8988T (cell line): ENCODE results near the gene TRERF1.
"Not testable (repeated sequence)": the region's sequence is repeated elsewhere in the genome, so short reads cannot be mapped to it uniquely, and the experiment has no call there.

ENCODE experiments used
- DNase-seq: peaks from one replicate; pipeline ENCODE4 v3.0.0; 2011

TRERF1 gene

DNA sequence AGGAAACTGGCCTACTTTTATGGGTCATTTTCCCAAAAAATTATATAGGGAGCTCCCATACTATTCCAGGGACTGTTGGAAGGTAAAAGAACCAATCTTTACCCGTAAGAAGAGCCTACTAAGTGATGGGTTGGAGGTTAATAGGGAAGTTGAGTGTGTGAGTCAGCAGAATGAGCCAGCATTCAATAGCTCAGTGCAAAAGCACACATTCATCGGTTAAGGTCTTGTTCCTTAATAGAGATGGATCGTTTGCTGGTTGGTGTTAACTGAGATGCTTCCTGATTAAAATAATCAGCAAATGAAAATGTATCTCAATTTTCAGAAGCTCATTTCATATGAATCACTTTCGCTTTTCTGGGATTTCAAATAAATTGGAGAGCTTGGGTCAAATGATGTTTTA lies 118.8 kb downstream of the TRERF1 start:
- DNase-seq = no peak

DNA sequence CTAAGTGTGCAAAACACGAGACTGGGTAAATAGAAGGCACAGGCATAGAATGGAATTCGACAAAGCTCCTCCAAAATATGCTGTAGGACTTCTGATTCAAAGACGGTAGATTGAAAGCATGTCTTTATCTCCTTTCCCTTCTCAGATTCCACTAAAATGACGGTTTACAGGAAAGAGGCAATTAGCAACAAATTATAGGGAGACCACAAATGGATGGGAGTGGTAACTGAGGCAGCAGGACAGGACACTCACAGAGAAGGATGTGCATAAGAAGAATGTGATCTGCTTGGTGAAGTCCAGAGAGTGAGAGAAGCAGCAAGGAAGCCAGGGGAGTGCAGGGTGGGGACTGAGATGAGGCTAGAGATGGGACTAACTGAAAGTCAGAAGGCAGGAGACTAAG lies 120.7 kb downstream of the TRERF1 start:
- DNase-seq = no peak

DNA sequence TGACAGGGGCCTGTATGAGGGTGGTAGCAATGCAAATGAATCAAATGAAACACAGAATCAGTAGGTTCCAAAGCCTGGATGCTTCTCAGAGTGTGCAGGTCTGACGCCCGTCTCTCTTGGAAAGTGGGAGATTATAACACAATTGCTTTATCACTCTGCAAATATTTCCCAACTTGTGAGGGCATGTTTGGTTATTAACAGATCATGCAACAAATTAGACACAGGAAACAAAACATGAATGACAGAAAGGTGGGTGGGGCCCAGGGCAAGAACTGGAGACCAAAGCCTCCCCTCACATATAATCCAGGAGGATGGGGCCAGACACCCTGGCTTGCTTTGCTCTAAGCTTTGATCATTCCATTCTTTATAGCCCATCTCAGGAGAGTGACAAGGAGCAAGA lies 125.5 kb downstream of the TRERF1 start:
- DNase-seq = no peak

DNA sequence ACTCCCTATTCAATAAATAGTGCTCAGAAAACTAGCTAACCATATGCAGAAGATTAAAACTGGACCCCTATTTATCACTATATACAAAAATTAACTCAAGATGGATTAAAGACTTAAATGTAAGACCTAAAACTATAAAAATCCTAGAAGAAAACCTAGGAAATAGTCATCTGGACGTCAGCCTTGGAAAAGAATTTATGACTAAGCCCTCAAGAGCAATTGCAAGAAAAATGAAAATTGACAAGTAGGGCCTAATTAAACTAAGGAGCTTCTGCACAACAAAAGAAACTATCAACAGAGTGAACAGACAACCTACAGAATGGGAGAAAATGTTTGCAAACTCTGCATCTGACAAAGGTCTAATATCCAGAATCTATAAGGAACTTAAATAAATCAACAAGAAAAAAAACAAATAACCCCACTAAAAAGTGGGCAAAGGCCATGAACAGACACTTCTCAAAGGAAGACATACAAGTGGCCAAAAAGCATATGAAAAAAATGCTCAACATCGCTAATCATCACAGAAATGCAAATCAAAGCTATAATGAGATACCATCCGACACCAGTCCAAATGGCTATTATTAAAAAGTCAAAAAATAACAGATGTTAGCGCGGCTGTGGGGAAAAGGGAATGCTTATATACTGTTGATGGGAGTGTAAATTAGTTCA lies 126.9 kb downstream of the TRERF1 start:
- not testable (repeated sequence) for DNase-seq

DNA sequence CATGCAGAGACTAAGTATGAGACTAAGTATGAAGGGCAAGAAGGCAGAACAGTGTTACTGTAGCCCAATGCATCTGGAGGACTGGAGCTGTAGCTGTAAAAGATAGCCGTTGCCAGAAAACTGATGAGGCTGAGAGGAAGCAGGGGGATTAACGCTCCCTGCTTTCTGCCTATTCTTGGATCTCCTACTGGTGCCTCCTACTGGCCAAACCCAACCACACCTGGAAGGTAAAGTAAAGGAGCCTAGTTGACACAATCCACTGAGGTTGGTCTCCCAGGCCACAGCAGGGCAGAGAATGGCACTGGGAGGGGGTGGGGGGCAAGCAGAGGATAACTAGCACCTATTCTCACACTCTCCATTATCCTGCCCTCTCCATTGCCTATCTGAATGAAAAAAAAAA lies 129.1 kb downstream of the TRERF1 start:
- no peak for DNase-seq

DNA sequence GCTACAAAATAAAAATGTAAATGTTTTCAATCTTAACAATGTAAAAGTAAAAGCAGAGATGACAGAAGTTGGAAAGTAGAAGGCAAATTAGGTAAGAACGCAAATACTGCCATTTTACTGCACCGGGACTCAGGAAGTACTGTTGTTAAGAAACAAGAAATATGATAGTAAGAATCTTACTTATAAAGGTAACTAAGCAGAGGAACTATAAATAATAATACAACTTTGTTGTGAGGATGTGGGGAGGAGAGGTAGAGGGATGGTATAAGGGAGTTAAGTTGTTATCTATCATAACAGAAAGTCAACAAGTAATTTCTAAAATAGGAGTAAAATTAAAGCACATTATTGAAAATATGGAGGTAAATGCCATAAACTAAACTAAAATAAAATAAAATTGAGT lies 129.8 kb downstream of the TRERF1 start:
- DNase-seq = no peak

DNA sequence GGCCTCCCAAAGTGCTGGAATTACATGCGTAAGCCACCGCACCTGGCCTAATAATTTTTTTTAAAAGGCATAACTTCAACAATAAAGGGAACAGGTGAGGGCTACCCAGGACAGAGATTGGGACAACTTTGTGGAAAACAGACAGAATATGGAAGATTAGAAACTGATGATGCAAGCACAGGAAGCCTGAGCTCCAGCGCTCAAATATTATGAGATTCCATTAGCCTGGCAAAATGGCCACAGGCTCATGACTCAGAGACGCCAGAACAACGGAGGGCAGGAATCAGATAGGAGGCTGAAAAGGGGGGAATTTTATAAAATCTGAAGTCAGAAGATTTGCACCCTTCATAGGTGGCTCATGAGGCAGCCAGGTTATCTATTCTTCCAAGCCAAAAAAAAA lies 131.0 kb downstream of the TRERF1 start:
- no peak for DNase-seq

DNA sequence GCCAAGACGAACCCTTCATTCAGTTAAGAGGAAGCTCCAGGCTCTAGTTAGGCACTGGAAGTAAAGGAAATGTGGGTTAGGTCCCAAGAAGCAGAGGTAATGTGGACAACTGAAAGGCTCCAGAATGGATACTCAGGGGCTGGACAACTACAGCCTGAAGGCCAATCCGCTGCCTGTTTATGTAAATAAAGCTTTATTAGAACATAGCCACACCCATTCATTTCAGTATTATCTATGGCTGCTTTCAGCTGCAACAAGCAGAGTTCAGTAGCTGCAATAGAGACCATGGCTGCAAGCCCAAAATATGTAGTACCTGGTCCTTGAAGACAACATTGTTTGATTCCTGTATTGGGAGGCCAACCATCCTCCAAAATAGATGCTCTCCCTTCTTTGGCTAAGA lies 133.2 kb downstream of the TRERF1 start:
- no peak for DNase-seq

DNA sequence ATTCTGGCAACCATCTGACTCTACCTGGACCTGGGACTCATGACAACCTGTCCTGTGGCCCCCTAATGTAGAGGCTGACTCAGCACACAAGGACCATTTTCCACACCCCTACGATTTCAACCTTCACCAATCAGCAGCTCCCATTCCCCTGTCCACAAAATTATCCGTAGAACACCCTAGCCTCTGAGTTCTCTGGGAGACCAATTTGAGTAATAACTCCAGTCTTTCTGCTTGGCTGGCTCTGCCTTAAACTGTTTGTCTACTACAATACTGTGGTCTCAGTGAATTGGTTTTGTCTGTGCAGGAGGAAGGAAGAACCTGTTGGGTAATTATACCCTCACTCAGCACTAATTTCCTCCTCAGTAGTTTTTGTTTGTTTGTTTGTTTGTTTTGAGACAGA lies 134.7 kb downstream of the TRERF1 start:
- no peak for DNase-seq

DNA sequence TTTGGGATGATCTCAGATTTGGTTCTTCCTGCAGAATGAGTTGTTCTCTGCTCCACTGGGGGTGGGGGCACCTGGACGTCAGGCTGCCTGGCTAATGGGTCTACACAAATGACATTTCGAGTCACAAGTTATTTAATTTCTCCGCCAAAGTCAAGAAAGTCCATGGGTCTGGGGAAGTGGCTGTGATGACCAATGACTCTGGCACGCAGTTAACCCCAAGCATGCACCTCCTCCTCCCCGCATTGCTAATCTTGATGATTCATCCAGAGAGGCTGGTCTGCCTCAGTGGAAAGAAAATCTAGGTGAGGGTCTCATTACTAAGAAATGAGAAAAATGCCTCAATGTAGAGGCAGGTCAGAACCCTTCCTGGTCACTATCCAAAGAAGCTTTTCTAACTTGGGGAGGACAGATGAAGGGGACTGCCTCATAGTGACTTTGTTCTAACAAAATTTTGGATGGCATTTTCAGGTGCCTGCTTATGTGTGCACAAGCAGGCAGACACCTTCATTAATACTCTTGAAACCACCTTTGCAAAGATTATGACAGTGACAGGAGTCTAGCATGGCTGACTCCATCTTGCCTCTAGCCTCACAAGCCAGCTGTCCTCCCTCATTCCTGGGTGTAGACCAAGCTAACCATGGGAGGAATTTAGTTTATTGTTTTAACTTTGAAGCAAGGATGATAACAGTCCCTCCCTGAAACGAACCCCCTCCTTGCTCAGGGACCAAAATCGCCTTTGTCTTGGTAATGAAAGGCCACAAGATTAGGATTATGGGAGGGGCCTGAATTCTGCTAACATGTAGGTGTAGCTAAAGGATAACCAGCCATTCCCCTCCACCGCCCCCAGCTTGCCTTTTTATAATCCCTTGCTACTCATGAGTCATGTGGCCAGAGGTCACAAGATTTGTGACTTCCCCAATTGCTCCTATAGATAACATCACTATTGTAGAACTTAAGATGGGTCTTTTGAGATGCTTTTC lies 135.4 kb downstream of the TRERF1 start:
- peak; percentile 35 for DNase-seq

DNA sequence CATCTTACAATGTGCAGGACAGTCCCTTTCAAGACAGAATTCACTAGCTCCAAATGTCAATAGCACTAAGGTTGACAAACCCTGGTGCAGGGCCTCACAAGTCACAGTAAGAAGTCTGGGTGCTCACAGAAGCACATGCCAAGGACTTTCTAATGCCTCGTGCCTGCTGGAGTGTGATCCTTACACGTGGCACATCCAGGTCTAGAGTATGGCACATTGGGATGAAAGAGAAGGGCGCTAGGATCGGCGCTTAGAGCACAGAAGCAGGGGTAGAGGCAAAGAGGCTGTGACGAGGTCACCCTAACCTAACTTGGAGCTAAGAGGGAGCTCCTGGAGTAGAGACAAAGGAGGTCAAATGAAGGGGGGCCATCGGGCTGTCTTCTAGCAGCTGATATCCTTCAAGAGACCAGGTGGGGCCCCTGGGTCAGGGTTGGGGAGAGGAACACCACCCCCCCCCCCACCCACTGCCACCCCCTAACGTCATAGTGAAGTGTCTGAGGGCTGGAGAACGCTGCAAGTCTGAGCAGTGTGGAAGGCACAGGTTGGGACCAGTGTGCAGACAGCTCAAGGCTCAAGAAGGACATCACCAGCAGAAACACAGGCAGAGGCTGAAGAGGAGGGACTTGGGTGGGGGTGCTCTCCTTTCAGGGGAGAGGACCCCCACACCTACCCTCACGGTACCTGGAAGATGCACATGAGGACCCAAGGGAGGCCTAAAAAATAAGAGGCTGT lies 136.3 kb downstream of the TRERF1 start:
- no peak for DNase-seq

DNA sequence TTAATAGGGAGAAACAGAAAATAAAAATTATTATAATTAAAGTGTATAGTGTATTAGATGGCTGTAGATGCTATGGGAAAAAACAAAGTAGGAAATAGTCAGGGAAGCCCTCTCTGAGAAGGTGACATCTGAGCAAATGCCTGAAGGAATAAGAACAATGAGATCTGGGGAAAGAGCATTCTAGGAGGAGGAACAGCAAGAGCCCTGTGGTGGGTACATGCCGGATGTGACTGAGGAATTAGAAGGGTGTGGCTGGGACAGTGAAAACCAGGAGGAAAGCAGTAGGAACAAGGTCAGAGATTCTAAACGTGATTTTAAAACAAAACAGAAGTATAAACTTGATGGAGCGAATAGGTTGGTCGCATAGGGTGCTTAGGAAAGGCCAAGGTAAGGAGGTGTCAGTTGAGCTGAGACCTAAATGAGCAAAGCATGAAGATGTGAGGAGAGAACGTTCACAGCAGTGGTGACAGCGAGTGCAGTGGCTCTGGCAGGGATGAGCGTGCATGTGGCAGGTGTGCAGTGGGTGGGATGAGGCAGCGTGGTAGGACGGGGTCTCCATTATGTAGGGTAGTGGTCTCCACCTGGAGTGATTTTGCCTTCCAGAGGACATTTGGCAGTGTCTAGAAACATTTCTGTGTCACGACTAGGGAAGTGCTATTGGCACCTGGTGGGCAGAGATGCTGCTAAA lies 137.0 kb downstream of the TRERF1 start:
- no peak for DNase-seq

DNA sequence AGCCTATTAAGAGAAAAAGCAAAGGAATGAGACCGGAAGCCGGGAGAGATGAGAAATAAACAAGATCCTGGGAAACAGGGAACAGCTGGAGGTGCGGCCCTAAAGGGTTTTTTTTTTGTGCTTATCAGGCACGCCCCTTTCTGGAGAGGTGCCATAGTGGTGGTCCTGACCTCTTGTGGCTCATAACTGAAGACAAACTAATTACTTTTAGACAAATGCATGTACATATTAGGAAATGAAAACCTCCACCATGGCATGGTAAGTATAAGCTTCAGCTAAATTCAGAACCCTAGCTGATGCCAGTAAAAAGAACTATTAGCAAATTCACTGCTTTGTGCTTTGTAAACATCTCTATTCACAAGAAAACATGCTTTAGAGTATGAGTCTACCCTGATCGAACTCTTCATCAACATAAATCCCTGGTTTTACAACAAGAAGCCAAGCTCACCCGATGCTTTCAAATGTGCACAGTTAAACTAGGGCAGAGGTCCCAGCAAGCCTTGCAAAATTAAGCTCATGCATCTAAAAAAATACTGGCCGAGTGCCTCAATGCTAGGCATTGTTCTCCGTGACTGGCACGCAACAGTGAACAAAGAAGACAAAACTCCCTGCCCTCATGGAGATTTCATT lies 137.7 kb downstream of the TRERF1 start:
- DNase-seq = no peak

DNA sequence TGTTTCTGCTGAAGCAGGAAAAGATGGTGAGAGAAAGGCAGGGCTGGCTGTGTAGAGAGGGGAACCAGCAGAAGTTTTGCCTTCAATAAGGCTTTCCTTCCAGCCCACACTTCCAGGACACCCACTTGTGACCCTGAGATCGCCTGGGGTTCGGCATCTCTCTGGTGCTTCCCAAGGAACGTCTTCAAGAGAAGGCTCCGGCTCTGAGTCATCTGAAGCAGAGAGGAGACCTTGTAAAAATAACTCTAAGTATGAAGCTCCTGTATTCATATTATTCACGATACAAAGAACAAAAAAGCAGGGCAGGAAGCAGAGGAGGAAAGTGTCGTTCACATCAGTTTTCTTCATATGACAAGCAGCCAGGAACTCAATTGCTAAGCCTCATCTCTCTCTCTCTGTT lies 138.7 kb downstream of the TRERF1 start:
- DNase-seq = no peak

DNA sequence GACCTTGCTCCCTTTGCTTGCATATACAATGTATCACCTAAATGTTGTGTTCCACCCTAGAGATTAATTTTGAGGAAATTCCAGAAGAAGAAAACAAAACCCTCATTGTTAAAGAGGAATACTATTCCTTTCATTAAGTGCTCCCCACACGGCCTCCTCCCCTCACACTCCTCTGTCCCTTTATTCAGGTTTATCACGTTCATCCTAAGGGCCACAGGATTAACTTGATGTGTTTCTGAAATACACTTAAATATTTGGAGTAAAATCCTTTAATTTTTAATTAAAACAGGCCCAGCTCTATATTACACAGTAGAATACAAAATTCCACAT lies 144.6 kb downstream of the TRERF1 start:
- DNase-seq = no peak

DNA sequence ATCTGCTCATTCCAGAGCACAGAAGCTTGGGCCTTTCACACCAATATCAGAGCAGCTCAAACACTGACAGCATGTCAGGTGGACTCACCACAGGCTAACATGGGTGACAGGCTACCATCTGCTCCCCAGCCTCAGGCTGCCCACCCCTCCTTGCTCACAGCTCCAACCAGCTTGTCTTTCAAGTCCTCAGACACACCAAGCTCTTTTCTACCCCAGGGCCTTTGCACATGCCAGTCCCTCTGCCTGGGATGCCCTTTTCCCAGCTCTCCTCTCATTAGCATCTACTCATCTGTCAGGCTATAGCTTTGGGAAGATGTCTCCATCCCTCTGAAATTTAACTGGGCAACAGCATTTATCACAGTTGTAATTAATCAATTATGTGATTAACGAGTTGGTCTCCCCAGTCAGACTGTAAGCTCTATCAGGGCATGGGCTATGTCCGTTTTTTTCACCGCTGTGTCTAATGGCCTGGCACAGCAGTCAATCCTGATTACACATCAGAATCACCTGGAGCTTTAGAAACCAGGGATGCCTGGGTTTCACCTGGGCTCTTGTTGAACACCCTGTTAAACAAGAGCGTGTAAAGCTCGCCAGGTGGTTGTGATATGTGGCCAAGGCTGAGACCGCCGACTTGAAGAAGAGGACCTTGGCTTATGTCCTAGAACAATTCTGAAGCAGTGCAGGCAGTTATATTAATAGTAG lies 145.1 kb downstream of the TRERF1 start:
- no peak for DNase-seq

DNA sequence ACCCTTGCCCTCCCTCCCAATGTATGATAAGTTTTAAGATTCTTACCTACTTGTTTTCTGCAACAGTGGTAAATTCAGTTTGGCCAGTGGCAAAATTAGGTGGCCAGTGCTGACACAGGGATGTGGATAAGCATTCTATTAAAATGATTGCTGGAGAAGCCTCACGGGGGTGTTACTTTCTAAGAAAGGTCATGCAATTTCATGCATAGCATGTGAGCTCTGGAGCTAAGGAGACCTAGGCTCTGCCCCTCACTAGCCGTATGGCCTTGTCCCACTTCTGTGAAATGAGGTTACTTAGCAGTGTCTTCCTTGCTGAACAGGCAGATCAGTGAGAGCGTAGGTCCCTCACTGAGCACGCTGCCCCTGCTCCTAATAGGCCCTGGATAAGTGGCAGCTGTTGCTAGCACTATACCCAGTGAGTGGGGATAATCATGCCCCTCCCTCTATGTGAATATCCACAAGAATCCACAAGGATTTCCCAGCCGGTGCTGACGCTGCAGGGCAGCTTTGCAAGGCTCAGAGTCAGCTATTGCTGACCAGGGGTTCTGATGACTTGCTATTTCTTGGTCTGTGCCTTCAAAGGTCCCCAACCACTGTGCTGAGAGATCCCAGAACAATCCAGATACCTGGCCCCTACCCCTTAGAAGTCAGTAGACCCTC lies 147.5 kb downstream of the TRERF1 start:
- DNase-seq = no peak

DNA sequence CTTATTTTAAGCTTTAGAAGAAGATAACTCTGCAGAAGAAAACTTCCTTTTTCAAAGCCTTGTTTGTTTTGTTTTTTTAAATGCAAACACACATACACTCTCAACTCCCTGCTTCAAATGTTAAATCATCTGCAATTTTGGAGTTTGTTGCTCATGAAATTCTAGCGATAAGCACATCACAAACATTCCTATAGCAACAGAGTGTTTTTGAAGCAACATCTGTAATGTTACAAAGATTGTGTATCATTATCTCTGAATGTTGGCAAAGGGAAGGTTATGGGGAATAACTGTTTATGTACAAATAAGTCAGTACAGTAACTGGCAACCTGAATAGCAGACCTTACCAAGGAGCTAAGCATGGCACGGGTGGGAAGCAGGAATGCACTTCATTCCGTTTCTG lies 149.3 kb downstream of the TRERF1 start:
- no peak for DNase-seq

DNA sequence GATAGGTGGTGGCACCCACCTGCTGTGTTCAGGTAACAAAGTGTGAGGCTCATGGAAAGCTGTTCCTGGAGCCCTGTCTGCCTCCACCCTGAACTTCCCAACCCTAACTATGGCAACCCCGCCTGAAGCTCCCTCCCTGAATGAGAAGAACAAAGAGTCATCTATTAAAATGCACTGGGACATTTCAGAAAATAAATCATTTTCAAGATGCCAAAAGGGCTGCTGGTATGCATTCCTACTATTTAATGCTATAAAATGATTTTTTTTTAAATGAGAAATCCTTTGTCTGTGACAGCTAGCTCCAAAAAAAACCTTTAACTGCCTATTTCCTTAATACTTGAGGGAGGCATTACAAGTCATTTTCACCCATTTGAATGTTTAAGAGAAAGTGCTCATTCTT lies 149.7 kb downstream of the TRERF1 start:
- no peak for DNase-seq

DNA sequence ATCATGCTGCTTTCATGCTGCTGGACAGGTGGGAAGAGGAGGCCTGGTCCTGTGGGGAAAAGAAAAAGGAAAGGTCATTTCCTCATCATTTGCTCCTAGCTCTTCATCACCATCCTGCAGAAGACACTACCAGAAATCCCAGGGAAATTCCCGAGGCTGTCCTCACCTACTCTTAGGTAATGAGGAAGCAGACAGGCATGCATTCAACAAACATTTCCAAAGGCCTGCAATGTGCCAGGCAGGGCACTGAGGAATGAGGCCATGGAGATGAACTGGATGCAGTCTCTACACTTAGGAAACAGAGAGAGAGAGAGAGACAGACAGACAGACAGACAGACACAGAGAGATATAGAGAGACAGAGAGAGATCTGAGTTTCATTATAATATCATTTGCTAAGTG lies 151.0 kb downstream of the TRERF1 start:
- no peak for DNase-seq

DNA sequence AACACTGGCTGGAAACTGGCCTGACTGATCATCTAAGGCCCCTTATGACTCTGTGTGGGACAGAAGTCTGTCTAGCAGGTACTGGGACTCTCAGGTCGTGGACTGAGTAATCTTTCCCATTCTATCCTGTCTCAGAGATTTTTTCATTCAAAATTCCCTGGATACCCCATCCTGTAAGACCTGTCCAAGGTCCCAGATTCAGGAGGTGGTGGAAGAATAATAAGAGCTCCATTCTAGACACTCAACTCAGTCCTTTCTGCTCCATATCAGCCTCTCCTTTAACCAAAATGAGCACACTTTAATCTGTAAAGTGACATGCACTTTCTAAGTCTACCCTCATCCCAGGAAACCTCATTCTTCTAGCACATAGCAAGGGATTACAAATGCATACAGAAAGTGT lies 151.5 kb downstream of the TRERF1 start:
- DNase-seq = no peak

DNA sequence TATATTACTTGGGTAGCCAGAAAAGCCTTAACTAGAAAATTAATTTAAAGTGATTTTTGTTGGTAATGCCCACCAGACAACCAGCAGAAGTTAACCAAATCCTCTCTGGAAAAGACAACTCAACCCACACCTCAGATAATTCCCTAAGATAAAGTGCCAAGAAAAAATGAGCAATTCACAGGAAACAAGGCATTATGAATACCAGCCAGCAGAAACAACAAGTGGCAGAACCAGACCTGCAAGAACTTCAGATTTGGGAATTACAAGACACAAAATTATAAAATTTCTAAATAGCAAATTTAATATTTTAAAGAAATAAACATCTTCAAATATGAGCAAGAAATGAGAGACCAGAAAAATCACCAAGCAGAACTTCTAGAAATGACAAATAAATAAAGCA lies 154.1 kb downstream of the TRERF1 start:
- DNase-seq = no peak
